NCI-H524 (cell line): ENCODE data around the gene P2RY2.
A peak's percentile ranks its signal among the peaks of the same experiment; 100 is the strongest.
"Not testable (repeated sequence)": the region's sequence is repeated elsewhere in the genome, so short reads cannot be mapped to it uniquely, and the experiment has no call there.

Source experiments
- DNase-seq, 2 experiments: peaks; one replicate each; lab custom pipeline; 2025; lab: John Stamatoyannopoulos, UW

P2RY2 gene

DNA sequence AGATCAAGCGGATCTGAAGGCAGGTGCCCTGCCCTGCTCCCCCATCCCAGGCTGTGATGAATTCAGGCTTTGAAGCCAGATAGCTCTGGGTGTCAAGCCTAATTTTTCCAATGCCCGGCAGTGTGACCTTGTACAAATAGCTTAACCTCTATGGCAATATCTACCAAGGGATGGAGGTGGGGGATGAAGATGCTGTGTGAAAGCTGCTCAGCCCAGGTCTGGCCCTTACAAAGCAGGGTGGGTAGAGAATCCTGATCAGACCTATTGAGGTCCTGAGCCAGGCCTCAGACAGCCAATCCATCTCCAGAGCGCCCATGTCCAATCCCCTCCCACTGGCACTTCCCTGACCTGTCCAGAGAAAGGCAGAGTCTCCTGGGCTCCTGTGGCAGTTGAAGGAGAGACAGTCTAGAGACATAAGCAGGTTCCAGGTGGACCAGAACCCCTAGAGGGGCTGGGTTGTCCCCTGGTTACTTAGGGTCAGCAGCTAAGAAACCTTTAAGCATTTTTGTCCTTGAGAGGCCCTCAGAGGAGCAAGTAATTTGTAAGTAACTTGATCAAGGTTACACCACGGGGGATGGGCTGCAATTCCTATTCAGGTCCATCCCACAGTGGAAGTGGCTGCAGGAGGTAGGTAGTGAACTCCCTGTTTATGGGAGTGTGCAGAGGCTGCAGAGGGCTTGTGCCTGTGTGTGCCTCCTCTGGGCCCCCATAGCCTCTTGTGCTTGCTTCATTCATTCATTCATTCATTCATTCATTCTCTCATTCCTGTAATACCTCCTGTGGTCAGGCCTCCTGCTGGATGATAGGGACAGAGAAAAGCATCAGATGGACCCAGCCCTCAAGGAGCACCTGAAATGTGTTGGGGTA lies 10.4 kb downstream of the P2RY2 start:
- no peak for DNase-seq

DNA sequence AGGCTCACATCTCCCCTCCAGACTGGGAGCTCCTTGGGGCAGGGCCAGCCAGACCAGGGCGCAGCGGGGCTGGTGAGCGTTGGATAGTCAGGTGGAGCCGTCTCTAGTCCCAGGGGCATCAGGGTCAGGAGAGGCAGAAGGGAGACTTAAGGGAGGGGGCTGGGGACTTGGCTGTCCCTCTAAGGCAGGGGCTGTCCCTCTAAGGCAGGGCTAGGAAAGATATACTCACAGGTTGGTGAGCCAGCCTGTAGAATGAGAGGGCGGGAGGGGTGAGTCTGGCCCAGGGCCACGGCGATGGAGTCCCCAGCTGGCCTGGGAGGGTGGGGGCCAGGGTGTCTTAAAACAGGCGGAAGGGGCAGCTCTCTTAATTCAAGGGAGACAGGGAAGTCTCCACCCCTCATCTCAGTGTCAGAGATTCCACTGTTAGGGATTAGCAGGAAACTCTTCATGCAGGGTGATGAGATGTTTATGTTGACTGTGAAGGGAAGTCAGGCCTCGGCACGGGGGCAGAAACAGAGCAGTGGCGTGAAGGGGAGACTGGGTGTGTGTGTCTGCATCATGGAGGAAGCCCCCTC lies 11.3 kb downstream of the P2RY2 start:
- DNase-seq = peak; percentile 48 to 67

DNA sequence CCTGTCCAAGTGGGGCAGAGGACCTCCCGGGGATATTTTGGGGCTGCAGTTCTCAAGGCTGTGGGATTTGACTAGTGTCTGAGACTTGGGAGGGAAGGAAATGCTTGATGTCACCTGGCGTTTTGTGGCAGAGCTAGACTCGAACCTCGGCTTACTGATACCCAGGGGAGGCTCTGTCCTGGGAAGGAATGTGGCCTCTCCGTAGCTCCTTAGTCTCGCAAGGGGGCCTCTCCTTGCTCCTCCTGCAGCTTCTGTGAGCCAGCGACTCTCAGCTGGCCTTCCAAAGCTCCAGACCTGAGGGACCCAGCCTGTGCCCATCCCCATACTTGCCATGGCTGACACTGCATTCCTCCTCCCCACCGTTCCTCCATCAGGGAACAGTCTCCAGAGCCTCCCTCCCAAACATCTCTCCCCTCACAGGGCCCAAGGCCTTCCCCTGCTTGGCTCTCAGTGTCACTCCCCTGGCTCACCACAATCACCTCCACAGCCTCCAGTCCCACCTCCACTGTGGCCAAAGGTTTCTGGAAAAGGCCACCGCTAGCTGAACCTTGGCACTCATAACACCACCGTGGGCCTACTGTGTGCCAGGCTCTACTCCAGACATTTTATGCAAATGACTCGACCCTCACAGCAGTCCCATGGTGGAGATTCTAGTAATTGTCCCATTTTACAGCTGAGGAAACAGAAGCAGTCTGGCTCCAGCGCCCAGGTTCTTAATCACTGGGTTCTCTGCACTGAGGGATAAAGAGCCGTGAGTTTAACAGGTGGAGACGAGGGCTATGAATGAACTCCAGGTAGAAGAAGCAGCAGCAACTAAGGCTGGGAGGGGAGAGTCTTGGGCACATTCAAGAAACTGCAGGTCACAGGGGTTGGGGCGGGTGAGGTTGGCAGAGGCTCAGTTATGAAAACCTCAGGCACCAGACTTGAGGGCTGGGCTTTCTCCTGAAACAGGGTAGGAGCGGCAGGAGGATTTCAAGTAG lies 12.1 kb downstream of the P2RY2 start:
- no peak for DNase-seq

DNA sequence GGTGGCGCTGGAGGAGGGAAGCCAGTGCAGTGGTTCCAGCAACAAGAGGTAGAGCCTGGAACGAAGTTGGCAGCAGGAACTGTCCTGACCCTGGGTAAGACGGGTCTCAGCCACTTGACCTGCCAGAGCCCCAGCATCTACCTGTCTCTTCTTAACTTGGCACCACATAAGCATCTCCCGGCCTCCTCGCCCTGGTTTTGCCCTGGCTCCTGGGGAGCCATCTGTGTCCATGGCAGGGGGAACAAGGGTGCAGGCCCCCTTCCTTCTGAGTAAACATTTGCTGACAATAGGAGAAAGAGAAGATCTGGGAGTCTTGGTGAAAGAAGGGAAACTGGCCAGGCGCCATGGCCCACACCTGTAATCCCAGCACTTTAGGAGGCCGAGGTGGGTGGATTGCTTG lies 12.8 kb downstream of the P2RY2 start:
- DNase-seq = no peak

DNA sequence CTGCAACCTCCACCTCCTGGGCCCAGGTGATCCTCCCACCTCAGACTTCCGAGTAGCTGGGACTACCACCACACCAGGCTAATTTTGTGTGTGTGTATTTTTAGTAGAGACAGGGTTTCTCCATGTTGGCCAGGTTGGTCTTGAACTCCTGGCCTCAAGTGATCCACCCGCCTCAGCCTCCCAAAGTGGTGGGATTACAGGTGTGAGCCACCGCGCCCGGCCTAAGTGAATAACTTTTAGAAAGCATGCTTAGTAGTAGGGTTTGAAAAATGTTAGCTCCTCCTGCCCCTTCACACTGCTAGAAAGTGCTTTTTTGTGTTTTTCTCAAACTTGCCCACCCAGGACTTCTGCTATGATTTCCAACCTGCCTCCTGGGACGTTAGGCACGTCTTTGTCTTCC lies 14.4 kb downstream of the P2RY2 start:
- DNase-seq = not testable (repeated sequence)

DNA sequence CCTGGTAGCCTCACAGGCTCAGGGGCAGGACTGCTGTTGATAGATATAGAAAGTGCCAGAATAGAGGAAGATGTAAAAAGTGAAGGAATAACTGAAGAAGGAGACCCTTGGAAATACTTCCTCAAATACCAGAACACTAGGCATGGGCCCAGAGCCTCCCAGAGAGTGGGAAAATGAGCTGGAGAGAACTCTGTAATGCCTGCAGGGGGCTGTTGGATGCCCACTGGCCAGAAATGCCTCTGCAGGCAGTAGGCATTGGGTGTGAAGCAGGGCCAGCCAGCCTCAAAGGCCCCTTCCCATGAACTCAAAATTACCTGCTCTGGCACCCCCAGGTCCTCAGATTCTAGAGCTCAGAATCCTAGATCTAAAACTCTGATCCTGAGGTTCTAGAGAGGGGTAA lies 15.1 kb downstream of the P2RY2 start:
- DNase-seq = no peak

DNA sequence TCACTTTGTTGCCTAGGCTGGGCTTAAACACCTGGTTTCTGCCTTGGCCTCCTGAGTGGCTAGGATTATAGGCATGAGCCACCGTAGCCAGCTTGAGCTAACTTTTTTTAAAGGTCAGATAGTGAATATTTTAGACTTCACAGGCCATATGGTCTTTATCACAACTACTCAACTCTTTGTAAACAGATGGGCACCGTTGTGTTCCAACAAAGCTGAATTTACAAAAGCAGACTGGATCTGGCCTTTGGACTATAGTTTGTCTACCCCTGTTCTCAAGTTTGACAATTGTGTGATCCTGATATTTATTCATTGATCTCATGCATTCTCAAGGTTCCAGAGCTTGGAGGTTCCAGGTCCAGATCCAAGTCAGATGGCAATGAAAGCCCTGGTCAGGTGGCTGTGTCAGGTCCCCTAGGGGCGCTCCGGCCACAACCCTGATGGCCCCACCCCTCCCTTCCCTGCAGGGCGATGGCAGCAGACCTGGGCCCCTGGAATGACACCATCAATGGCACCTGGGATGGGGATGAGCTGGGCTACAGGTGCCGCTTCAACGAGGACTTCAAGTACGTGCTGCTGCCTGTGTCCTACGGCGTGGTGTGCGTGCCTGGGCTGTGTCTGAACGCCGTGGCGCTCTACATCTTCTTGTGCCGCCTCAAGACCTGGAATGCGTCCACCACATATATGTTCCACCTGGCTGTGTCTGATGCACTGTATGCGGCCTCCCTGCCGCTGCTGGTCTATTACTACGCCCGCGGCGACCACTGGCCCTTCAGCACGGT lies 15.8 kb downstream of the P2RY2 start:
- DNase-seq = peak in 1 of 2 experiments; percentile 66

DNA sequence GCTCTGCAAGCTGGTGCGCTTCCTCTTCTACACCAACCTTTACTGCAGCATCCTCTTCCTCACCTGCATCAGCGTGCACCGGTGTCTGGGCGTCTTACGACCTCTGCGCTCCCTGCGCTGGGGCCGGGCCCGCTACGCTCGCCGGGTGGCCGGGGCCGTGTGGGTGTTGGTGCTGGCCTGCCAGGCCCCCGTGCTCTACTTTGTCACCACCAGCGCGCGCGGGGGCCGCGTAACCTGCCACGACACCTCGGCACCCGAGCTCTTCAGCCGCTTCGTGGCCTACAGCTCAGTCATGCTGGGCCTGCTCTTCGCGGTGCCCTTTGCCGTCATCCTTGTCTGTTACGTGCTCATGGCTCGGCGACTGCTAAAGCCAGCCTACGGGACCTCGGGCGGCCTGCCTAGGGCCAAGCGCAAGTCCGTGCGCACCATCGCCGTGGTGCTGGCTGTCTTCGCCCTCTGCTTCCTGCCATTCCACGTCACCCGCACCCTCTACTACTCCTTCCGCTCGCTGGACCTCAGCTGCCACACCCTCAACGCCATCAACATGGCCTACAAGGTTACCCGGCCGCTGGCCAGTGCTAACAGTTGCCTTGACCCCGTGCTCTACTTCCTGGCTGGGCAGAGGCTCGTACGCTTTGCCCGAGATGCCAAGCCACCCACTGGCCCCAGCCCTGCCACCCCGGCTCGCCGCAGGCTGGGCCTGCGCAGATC lies 16.5 kb downstream of the P2RY2 start:
- DNase-seq = no peak

DNA sequence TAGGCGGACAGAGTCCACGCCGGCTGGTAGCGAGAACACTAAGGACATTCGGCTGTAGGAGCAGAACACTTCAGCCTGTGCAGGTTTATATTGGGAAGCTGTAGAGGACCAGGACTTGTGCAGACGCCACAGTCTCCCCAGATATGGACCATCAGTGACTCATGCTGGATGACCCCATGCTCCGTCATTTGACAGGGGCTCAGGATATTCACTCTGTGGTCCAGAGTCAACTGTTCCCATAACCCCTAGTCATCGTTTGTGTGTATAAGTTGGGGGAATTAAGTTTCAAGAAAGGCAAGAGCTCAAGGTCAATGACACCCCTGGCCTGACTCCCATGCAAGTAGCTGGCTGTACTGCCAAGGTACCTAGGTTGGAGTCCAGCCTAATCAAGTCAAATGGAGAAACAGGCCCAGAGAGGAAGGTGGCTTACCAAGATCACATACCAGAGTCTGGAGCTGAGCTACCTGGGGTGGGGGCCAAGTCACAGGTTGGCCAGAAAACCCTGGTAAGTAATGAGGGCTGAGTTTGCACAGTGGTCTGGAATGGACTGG lies 17.2 kb downstream of the P2RY2 start:
- DNase-seq = no peak

DNA sequence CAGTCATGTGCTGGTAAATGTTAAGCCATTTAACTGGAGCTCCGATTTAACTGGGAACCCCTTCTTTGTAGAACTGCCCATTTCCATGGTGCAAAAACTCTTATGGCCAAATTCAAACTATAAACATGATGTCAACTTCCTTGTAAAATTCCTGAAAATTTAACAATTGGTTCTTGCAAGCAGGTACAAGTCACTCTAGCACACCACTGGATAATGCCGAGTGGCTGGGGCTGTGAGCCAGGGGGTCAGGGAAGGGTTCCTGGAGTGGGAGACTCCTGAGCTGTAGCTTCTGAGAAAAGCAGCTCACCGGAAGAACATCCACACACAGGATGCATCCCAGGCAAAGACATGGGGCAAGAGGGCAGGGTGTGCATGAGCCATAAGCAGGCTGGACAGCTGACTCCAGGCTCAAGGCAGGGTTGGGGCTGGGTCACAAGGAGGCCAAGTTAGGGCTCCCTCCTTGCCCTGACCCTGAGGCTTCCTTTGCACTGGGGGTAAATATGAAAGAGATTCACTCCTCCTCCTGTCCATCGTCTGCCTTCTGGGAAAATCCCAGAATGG lies 18.2 kb downstream of the P2RY2 start:
- DNase-seq = no peak

DNA sequence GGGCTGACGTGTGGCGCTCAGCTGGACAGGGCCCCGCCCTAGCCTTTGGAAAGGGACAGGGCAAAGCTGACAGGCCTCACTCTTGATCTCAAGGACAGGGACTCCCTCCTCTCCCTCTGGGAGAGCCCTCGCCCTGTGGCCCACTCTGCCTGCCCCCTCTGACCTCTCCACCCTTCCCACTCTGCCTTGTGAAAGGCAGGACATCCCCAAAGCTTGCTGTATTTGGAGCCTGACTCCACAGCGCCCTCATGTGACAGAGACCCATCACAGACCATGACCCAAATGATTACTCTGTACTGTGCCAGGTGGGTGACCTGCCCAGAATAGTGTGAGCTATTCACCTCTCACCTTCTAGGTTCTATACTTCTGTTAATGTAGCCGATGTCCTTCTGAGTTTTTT lies 18.8 kb downstream of the P2RY2 start:
- peak in 1 of 2 experiments; percentile 43 for DNase-seq

DNA sequence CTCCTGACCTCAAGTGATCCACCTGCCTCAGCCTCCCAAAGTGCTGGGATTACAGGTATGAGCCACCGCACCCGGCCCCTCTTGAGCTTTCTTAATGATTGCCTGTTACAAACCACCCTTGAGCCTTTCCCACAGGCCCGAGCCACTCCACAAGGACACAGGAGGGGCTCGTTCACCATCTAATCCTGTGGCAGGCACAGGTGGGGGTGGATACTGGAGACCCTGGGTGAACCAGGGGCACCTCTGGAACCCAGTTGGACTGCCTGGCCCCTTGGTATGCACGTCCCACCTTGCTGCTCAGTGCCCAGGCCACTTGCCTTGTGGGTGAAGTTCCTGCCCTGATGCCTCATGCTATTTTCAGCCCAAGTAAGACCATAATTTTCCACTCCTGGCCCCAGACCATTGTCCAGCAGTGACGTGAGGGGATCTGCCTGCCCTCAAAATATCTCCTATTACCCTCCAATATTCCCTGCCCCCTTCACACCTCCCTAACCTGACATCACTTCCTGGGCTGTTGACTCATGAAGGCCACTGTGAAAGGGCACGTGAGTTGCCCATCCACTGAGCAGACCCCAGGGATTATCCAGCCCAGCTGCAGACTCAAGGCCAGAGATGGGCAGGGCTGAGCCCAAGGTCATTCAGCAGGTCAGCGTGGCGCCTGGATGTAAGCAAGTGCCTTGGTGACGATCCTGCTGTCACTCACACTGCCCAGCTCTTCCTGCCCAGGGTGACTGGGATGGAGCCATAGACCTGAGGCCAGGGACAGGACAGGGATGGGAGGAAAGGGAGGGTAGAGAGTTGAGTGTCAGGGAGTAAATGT lies 19.6 kb downstream of the P2RY2 start:
- no peak for DNase-seq

DNA sequence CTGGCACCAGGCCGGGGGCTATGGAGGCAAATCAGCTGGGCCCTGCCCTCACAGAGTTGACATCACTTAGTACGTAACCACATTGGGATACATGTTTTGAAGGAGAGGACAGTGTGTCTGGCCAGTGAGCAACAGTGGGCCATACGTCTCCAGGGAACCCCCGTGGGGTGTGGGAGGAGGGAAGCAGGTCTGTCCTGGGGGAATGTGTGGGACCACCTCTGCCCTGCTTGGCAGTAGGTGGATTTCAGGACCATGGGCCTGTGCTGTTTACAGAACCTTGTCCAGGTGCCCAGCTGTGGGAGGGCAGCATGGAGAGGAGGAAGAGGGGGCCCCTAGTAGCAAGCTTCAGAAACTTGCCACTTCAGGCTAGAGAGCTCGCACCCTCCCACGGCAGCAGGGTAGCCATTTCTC lies 21.0 kb downstream of the P2RY2 start:
- no peak for DNase-seq

DNA sequence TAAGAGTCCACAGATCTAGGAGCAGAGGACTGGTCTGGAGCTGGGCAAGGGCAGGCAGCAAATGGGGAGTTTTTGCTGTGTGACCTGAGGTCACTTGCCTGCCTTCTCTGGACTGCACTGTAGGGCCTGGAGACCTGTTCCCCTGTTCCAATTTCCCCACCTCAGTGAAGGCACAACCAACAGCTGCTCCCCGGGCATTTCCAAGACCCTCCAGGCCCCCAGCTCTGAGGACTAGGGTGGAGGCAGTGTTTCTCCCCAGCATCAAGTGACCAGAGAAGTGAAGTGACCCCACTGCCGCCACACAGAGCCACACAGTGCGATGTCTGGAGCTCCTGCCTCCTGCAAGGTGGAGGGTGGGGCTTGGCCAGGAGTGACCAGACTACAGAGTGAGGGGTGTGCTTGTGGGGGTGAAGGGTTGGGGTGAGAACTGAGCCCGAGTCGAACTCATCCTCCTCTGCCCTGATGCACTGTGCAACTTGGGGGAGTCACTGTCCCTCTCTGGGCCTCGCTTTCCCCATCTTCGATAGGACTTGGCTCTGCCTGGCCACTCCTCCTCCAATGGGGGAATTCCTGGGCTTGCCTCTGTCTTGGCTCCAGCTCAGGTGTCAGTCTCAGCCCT lies 21.6 kb downstream of the P2RY2 start:
- DNase-seq = no peak

DNA sequence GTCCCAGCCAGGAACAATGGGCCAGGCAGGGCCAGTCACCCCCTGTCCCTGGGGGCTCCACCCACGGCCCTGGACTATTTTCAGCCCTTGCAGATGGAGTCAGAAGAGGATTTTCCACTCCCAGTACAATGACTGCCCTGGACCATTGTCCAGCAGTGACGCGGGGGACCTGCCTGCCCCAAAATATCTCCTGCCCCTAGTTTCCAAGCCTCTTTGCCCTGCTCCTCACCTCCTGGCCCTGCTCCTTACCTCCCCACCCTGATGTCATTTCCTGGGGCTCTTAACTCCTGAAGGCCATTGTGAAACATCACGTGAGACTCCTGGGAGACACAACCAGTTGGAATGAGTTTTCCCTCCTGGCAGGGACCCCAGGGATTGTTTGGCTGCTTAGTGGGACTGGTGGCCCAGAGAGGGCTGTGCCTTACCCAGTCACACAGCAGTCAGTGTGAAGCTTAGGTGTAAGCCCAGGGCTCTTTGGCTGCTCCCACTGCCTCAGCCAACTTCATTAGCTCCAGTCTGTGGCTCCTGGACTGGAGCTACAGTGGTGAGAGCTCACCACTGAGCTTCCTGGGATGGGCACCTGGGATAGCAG lies 22.2 kb downstream of the P2RY2 start:
- no peak for DNase-seq

DNA sequence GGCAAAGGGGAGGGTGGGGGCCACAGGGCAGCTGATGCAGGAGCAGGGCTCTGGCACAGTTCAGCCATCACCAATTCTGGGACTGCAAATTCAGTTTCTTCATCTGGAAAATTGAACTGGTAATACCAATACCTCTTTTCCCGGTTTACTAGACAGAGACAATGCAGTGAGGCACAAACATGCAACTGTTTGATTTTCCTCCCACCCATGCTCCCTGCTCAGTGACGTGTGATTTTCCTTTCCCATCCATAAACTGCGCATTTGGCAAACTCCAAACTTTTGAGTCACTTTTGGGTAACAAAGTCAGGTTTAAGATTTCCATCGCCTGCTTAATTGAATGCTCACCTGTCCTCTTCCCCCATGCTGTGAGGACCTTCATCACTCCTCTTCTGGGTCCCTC lies 23.2 kb downstream of the P2RY2 start:
- no peak for DNase-seq

DNA sequence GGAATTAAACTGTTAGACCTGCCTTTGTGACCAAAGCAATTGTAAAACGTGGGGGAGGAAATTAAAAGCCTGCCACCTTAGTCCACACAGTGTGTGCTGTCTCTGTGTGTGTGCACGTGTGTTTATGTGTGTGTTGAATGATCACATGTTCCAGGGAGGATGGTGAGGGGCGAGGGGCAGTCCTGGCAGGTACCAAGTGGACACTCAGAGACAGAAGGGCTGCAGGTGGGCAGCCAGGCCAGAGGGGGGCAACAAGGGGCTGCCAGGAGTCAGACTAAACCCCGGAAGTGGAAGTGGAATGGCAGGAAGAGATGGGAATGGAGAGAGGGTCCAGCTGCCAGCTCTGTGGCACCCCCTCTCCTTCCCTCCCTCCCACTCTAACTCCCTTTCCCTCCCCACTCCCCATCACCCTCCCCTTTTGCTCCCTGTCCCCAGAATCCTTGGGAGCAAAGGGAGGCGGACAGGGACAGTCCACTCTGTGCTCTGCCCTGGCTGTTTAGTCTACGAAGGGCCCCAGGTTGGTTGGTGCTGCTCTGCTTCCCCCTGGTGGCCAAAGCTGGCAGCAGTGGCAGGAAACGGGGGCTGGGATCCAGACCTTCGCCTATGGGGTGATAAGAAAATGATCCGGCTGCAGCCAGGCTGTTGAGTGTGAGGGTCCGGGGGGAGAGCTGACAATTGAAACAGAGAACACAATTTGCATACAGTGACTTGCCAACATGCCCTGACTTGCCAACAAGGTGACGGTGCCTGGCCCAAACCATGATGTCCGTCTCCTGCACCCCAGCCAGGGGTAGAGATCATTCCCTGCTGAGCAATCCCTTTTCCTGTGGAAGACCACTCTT lies 24.4 kb downstream of the P2RY2 start:
- DNase-seq = peak; percentile 83 to 85

DNA sequence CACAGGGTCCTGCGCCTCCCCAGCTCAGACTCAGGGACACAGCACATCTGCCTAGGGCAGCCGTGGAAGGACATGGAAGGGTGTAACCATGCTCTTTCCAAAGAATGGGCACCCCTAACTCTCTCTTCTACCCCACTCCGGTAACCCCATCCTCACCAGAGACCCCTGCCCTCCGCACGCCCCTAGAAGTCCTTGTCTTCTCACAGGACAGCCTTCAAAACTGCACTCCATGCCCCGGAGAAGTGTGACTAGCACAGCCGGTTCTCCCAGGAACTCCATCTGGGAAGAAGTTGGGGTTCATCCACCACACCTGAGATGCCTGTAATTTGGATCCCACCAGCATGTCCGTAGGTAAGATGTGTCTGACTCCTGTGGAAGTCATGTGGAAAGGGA lies 25.0 kb downstream of the P2RY2 start:
- DNase-seq = no peak
